PC-3 (cell line): ENCODE data around the gene KLHL30.

Experiments used
- EZH2phosphoT487 ChIP-seq: fragments of 300-600 bp; sonication (generic); IDR thresholded peaks from 2 replicates; pipeline ENCODE4 v1.6.1; 2018; ENCODE audit warnings: mild to moderate bottlenecking, antibody characterized with exemption, low read length, borderline replicate concordance
- TF ChIP-seq, protein P1 (sequence below): fragments of 300-600 bp; sonication (generic); conservative IDR thresholded peaks from 2 replicates; pipeline ENCODE4 v1.5.1; 2017; ENCODE audit warnings: antibody characterized with exemption, low read depth, mild to moderate bottlenecking, low read length

DNA sequence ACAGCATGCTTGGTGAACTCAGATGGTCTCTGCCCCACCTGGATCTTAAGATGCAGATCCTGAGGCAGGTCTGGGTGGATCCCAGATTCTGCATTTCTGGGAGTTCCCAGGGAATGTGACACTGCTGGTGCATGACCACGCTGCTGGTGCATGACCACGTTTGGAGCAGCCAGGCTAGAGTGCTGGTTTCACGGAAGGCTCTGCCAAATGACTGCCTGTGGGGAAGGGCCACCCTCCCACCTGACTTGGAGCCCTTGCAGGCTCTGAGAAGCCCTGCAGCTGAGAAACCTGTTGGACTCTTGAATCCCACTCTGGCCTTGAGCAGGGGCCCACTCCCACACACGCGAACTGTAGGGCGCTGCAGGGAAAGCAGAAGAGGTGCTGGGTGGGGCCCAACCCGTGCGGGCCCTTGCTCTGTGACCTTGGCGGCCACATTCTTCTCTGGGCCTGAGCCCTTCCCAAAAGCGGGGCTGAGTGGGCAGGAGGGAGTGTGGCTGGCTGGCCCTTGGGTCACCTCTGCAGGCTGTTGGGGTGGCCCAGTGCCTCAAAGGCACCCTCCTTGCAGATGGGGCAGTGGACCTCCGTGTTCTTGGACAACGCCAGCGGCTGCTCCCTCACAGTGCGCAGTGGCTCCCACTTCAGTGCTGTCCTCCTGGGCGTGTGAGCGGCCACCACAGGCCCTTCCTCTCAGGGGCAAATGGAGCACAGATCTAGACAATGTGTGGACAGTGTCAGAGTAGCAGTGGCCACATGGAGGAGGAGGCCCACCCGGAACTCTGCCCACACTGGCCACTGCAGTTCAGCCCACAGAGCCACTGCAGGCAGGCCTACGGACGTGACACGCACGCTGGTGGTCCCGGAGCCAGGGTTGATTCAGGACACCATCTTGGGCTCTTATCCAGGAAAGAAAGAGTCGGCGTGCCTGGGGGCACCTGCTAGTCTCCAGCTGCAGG, 28.2 kb downstream of the KLHL30 start:
- TF ChIP-seq, protein P1, sequence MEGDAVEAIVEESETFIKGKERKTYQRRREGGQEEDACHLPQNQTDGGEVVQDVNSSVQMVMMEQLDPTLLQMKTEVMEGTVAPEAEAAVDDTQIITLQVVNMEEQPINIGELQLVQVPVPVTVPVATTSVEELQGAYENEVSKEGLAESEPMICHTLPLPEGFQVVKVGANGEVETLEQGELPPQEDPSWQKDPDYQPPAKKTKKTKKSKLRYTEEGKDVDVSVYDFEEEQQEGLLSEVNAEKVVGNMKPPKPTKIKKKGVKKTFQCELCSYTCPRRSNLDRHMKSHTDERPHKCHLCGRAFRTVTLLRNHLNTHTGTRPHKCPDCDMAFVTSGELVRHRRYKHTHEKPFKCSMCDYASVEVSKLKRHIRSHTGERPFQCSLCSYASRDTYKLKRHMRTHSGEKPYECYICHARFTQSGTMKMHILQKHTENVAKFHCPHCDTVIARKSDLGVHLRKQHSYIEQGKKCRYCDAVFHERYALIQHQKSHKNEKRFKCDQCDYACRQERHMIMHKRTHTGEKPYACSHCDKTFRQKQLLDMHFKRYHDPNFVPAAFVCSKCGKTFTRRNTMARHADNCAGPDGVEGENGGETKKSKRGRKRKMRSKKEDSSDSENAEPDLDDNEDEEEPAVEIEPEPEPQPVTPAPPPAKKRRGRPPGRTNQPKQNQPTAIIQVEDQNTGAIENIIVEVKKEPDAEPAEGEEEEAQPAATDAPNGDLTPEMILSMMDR: no peak
- TF ChIP-seq EZH2phosphoT487: no peak
